Stomach (tissue), 4 donors: ENCODE data around the gene CRIP2.

Experiments
- EP300 ChIP-seq: sonication (generic); formaldehyde crosslinking; IDR thresholded peaks from one replicate; pipeline ENCODE4 v1.6.1; 2017; ENCODE audit warnings: antibody characterized with exemption
- TF ChIP-seq, protein P1 (sequence below), 7 experiments: fragments of 450-650 bp in 4 of 7; fragments of 200-600 bp in 3 of 7; sonication (generic) in 3 of 7; IDR thresholded peaks; one replicate each; pipeline ENCODE4 v1.5.1; 2016 to 2019; ENCODE audit warnings: antibody characterized with exemption in 7 of 7, control low read depth in 2 of 7, mild to moderate bottlenecking in 1 of 7

DNA sequence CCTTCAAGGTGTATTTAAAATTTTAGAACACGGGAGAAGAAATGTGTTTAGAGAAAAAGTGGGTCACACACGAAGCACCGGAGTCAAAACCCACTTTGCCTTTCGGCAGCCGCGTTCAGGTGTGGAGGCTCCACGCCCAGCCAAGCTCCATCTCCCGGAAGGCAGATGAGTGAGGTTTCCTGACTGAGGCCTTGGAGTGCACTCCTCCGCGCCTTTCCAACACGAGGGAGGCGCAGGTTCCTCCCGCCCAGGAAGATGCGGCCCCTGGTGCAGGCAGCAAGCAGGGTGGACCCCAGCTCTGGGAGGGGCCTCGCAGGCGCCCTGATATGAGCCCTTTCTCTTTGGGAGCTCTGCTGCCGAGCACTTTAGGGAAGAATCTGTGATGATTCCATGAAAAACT lies 32.5 kb upstream of the CRIP2 start:
- TF ChIP-seq, protein P1, sequence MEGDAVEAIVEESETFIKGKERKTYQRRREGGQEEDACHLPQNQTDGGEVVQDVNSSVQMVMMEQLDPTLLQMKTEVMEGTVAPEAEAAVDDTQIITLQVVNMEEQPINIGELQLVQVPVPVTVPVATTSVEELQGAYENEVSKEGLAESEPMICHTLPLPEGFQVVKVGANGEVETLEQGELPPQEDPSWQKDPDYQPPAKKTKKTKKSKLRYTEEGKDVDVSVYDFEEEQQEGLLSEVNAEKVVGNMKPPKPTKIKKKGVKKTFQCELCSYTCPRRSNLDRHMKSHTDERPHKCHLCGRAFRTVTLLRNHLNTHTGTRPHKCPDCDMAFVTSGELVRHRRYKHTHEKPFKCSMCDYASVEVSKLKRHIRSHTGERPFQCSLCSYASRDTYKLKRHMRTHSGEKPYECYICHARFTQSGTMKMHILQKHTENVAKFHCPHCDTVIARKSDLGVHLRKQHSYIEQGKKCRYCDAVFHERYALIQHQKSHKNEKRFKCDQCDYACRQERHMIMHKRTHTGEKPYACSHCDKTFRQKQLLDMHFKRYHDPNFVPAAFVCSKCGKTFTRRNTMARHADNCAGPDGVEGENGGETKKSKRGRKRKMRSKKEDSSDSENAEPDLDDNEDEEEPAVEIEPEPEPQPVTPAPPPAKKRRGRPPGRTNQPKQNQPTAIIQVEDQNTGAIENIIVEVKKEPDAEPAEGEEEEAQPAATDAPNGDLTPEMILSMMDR (IDR thresholded peaks at IDR 0.05), result no peak
- TF ChIP-seq EP300, result no peak
